KOPT-K1 (cell line): ENCODE data around the gene ATXN7L1.

Experiments
- H3K27ac ChIP-seq: fragments of 200-600 bp; sonication (generic); 2 replicates; pipeline ENCODE4 v1.5.1; 2016; ENCODE audit warnings: antibody characterized with exemption, mild to moderate bottlenecking, low read depth, low read length; ENCODE audit not compliant: poor library complexity, severe bottlenecking
- H3K36me3 ChIP-seq: fragments of 200-600 bp; sonication (generic); 2 replicates; pipeline ENCODE4 v1.5.1; 2017; ENCODE audit warnings: antibody characterized with exemption, mild to moderate bottlenecking, low read length, moderate library complexity; ENCODE audit not compliant: insufficient read depth
- H3K9me3 ChIP-seq: fragments of 200-600 bp; sonication (generic); 2 replicates; pipeline ENCODE4 v1.5.1; 2017; ENCODE audit warnings: antibody characterized with exemption, low read length, mild to moderate bottlenecking; ENCODE audit not compliant: insufficient read depth, poor library complexity, severe bottlenecking

ATXN7L1 gene

DNA sequence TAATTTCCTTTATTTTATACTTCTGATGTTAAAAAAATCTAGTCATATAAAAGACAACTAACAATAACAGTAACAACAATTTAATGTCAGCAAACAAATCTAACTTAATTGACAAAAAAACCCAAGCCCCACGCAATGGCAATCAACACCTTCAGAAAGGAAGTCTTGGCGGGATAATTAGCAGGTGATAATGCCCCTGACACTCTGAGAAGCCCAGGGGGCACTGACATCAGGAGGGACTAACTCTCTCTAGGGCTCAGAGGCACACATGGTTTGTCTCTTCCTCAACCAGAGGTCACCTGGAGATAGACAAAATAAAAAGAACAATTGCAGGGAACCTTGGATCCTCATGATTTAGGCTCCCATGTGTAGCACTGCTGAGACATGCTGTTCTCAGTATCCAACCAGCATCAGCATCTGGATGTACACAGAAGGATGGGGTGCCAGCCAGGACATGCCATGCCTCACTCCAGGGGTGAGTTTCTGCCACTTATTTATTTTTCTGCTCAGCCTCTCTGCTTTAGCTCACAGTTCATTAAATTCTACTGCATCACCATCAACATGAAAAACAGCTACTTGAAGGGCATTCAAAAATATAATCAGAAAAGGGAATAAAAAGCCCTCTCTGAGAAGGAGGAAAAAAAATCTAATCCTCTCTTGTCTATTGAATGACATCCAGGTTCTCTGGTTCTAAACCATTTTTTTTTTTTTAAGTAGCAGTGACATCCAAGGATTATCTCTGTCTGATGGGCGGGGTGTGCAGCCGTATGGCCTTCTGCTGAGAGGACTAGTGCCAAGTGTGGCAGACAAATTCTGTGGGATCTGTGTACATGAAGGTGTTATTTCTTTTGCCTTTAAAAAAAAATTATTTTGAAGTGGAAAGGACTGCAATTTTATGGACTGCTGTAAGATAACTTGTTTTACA, 96.3 kb downstream of the ATXN7L1 start:
- no peaks in the 10 kb centered on the region for H3K36me3 ChIP-seq
- no peaks in the 10 kb centered on the region for H3K9me3 ChIP-seq
- no peak overlapping the region for H3K27ac ChIP-seq

DNA sequence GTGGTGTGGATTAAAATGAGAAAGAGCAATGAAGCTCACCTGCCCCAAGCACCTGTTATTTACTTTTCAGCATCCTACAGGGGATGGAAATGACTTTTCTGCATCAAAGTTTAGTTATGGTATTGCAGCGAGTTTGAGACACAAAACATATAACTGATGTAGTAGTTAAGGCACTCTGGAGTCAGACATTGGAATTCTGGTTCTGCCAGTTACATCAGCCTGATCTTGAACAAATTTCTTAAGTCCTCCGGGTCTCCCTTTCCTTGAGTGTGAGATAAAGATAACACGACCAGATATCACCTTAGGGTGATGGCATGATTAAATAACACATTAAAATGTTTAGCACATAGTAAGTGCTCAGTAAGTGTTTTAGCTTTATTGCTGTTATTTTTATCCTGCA, 97.4 kb downstream of the ATXN7L1 start:
- Histone ChIP-seq H3K9me3 (no peaks in the 10 kb centered on the region), H3K27ac (no peak overlapping the region), H3K36me3 (no peaks in the 10 kb centered on the region)

DNA sequence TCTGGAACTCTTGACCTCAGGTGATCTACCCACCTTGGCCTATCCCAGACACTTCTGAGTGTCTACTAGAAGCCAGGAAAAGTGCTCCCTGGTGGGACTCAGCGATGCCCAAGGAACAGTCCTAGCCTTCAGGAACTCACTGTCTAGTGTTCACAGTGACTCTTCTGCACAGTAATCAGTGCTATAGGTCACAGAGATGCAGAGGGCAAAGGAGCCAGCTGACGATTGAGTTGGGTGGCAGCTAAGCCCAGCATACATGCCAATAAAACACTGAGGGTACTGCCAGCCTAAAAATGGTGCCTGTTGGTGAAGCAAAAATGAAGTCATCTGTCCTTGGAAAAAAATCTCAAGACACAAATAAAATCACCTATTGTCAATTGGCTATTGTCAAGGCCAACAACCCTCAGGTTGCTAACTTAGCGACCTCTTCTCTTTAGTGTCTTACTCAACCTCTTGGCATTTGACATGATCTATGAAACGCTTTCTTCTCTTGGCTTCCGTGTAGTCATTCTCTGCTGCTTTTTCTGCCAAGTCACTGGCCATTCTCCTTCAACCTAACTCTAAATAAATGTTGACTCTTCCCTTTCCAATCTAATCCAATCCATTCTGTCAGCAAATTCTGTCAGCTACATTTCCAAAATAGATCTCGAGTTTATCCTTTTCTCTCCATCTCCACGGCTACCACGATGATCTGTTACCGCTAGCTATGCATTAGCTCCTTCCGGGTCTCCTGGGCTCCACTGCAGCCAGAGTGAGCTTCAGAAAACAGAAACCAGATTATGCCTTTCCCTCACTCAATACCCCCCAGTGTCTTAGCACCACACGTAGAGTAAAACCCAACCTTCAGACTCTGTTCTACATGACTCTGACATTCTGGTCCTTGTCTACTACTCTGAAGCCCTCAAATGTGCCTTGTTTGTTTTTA, 99.2 kb downstream of the ATXN7L1 start:
- Histone ChIP-seq H3K27ac (no peak overlapping the region), H3K36me3 (no peaks in the 10 kb centered on the region), H3K9me3 (no peaks in the 10 kb centered on the region)

DNA sequence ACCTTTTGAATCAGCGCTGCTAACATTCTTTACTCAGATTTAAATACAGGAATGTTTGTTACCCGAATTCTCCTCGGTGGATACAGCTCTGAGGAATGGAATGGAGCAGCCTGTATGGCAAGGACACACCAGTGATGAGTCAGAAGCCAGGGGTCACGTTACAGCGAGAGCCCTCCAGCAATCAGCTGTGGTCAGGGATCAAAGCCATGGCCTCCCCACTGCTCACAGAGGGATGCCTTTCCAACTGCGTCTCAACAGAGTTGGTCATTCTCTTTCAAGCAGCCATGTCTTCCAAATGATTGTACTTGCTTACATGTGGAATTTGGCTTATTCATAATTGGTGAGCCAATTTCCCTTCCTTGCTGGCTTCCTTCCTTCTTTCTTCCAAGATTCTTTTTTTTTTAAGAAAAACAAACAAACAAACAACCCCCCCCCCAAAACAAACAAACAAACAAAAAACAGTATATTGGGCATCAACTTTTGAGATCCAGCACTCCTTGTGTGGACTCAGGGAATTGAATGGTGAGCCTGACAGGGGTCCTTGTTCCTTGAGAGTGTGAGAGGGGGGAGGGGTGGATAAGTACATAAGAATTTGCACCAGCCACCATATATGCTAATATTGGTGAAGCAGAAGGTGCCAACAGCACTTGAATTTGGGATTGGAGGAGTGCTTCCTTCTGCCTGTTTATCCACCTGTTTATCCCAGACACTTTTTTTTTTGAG, 100.2 kb downstream of the ATXN7L1 start:
- H3K27ac ChIP-seq = no peak overlapping the region
- H3K9me3 ChIP-seq = no peaks in the 10 kb centered on the region
- no peaks in the 10 kb centered on the region for H3K36me3 ChIP-seq

DNA sequence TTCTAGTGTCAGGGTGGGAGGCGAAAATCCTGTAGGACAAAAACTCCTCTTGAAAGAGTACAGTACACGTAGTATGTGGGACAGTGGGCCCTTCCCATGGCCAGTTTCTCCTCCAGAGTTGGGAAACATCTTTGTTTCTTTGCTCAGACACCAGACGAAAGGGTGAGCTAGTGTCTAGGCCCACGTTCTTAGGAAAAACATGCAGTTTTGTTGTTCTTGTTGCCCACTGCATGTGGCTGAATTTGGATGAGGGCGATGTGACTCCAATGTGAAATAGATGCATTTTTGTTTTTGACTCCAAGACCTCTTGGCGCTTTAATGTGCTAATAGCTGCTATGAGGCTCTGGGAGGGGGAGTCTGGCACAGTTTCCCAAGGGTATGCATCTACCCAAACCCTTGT, 100.8 kb downstream of the ATXN7L1 start:
- Histone ChIP-seq H3K27ac (no peak overlapping the region), H3K36me3 (no peaks in the 10 kb centered on the region)

DNA sequence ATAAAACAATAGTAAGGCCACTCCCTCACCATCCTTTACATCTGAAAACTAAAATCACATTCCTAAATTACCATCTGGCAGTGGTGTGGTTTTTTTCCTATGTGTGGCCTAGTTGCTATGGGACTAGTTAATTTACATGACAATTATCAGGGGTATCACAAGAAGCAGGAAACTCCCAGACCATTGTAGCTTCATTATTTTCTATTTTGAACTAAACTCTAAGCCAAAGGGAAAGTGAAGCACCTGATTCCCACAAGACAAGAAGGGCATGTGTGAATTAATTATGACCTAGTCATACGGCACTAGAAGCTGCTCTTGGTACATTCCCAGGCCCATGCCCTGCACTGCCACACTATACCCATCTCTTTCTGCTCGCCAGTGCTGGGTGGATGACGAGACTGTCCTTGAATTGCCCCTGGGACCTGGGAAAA, 103.4 kb downstream of the ATXN7L1 start:
- H3K9me3 ChIP-seq = no peaks in the 10 kb centered on the region
- no peaks in the 10 kb centered on the region for H3K36me3 ChIP-seq
- no peak overlapping the region for H3K27ac ChIP-seq

More for the DNA sequence above, 100.8 kb downstream of the ATXN7L1 start:
- H3K9me3 ChIP-seq = no peaks in the 10 kb centered on the region

DNA sequence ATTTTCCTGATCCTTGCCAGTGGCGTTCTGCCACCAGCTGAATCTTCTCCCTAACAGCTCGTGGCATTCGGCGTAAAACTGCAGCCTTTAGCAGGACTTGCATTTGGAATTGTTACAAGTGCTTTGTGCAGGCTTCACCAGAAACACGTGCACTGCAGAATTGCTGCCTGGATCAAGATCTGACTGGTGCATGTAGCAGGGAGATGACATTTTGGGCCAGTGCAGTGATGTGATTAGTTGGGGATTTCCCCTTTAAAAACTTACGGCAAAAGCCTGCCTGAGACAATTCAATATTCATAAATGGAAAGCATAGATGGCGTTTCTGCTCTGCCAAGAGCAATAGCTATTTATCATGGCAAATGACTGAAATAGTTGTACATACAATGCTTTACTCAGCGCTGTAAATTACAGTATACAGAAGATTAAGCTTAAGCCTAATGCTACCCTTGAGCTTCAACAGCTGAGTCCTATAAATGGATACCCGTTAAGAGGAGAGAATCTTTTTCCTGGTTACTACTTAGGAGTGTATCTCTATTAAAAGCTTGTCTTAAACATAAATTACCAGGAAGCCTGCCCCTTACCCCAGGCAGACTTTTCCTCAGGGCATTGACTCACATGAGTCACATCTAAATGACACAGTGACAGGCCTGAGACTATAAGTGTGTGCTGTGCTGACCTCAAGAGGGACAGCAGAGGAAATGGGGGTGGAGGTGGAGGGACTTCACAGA, 106.3 kb downstream of the ATXN7L1 start:
- no peak overlapping the region for H3K27ac ChIP-seq

DNA sequence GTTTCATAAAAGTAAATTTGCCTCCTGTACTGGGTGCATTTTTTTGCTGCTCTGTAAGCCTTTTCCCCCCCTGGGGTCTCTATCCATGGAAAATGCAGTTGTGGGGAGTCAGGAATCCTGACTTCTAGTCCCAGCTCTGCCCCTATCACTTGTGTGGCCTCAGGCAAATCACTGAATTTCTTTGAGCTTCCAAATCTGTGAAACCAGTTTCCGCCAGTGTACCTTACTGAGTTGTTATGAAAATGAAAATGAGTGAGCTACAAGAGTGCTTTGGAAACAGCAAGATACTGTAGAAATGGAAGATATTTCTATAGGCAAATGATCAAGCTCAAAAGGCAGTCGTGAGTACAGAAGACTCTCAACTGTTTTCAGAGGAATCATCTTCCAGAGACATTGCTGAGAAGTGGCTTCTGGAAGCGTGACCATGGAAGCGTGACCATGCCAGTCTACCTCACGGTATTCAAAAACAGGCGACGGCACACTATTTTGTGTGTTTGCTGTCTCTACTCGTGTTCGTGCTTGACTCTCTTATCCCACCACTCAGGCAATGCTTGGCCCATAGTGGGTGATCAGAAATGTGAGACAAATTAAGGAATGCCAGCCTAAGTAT, 107.4 kb downstream of the ATXN7L1 start:
- Histone ChIP-seq H3K9me3 (no peaks in the 10 kb centered on the region), H3K27ac (no peak overlapping the region), H3K36me3 (no peaks in the 10 kb centered on the region)

More for the DNA sequence above, 106.3 kb downstream of the ATXN7L1 start:
- H3K9me3 ChIP-seq = no peaks in the 10 kb centered on the region
- H3K36me3 ChIP-seq = no peaks in the 10 kb centered on the region

DNA sequence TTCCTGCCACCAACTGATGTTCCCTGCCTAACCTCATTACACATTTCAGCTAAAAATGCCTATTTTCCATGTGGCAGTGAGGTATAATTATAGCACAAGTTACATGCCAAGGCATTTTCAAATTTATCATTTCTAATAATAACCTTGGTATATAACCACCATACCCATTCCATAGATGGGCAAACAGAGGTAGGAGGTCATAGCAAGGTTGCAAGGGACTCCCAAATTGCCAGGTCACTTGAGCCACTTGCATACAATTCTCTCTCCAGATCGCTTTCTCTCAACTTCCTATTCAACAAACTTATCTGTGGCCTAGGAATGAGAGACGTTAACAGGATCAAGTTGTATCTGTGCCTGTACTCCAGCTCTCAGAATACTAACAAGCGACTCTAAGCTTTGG, 108.3 kb downstream of the ATXN7L1 start:
- Histone ChIP-seq H3K36me3 (no peaks in the 10 kb centered on the region), H3K9me3 (no peaks in the 10 kb centered on the region)

DNA sequence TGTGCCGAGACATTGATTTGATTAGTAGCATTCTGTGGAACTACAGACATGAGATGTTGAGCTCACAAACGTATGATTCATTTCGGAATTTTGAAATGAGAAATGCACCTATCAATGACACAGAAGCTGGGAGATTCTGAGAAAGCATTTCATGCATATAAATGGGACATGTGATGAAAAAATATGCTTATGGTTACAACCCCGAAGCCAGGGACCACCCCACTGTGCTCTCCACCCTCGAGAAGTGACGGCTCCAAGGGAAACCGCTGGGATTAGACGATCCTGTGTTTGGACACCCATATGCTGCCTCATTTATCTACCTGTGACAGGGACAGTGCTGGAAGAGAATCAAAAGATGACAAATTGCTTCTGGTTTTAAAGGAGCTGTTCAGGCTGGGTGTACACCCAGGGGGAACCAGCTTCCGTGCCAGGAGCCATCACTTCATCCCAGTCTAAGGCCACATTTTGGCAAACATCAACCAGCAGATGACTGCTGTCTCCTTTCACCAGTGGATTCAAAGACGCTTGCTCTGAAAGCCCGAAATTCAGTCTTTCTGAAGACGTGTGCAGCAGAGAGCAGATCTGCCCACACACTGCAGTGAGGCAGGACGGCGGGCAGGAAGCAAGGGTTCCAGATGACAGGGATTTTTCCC, 109.9 kb downstream of the ATXN7L1 start:
- no peaks in the 10 kb centered on the region for H3K36me3 ChIP-seq
- no peak overlapping the region for H3K27ac ChIP-seq
- H3K9me3 ChIP-seq = no peaks in the 10 kb centered on the region

More for the DNA sequence above, 108.3 kb downstream of the ATXN7L1 start:
- H3K27ac ChIP-seq = no peak overlapping the region

DNA sequence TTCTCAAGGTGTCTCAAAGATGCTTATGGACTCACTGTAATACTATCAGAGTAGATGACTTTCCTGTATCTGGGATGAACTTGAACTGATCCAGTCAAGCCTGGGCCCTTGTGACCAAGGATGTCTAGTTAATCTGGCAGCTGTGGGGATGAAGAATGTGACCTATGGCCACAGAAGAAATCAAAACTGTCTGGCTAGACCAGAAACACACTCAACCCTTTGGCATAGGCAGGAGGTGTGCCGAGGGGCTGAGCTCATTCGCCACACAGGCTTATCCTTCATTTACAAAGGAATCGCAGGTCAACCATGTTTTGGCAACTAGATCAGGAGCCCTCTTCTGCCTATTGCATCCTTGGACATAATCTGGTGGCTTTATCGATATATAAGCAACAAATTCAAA, 110.6 kb downstream of the ATXN7L1 start:
- H3K27ac ChIP-seq = no peak overlapping the region
- no peaks in the 10 kb centered on the region for H3K36me3 ChIP-seq

DNA sequence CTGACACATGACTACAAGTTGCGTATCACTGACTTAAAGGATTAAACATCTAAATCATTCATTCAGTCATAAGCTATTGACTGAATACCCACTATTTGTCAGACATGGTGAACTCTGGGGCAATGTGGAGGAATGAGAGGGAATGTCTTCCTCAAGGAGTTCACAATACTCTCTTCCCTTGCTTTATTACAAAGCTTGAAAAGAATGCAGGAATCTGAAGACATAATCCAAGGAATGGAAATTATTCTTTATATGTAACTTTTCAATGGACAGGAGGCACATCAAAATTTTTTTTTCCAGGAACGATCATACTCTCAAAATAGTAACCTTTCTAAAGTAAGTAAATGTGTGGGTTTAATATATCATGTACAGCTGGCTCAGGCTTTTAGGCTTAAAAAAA, 111.9 kb downstream of the ATXN7L1 start:
- no peak overlapping the region for H3K27ac ChIP-seq
- no peaks in the 10 kb centered on the region for H3K36me3 ChIP-seq
- no peaks in the 10 kb centered on the region for H3K9me3 ChIP-seq

More for the DNA sequence above, 110.6 kb downstream of the ATXN7L1 start:
- no peaks in the 10 kb centered on the region for H3K9me3 ChIP-seq

DNA sequence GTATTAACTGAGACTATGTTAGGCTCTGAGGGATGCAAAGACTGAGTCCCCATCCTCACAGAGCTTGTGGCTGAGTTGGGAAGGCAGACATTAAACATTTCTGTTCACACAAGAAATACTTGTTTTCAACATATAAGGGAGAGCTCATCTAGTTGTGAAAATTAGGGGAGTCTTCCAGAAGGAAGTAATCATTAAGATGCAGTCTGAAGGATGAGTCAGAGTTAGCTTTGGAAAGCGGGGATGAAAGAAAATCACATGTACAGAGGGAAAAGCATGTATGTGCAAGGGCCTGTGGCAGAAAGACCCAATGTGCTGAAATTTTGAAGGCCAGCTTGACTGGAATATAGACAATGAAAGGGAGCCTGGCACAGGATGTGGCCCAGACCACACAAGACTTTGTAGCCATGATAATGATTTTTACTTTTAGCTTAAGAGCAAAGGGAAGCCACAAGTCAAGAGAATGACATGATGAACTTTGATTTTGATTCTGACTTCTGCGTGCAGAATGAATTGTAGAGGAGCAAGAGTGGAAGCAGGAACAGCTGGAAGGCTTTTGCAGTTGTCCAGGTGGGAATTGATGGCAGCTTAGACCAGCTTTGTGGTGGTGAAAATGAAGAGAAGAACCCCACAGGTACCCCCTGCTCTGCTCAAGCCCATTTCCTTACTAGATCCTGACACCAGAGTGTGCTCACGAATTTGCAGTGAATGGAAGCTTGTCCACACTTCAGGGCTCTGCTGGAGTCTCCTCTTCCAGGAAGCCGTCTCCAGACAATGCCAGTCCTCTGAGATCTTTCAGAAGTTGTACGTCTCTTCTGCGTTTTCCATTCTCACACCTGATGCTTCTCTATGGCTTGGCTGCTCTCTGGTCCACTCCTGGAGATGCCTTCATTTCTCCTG, 115.6 kb downstream of the ATXN7L1 start:
- no peaks in the 10 kb centered on the region for H3K9me3 ChIP-seq
- H3K36me3 ChIP-seq = no peaks in the 10 kb centered on the region
- H3K27ac ChIP-seq = no peak overlapping the region
